ENCODE data around the gene EPB41L2.

The EPB41L2 gene

GRCh38 chr6:130908958-130909357 is 154.1 kb downstream of the EPB41L2 start:
- no peak for DNase-seq (ENCODE audit: low spot score)

GRCh38 chr6:130908188-130908587 is 154.9 kb downstream of the EPB41L2 start:
- DNase-seq (ENCODE audit: low spot score): no peak

- no peak for DNase-seq (ENCODE audit: low spot score)
These were observed 155.4 kb downstream of the EPB41L2 start for GRCh38 chr6:130907687-130908086.

GRCh38 chr6:130906736-130907381 is 156.2 kb downstream of the EPB41L2 start:
- no peak for DNase-seq (ENCODE audit: low spot score)

GRCh38 chr6:130903602-130904001 is 159.4 kb downstream of the EPB41L2 start:
- DNase-seq (ENCODE audit: low spot score): no peak

- no peak for DNase-seq (ENCODE audit: low spot score)
These were observed 160.0 kb downstream of the EPB41L2 start for GRCh38 chr6:130903007-130903406.

GRCh38 chr6:130900913-130901312 is 162.1 kb downstream of the EPB41L2 start:
- no peak for DNase-seq (ENCODE audit: low spot score)

- no peak for DNase-seq (ENCODE audit: low spot score)
These were observed 166.8 kb downstream of the EPB41L2 start for GRCh38 chr6:130896249-130896648.

GRCh38 chr6:130895516-130895915 is 167.5 kb downstream of the EPB41L2 start:
- no peak for DNase-seq (ENCODE audit: low spot score)

- no peak for DNase-seq (ENCODE audit: low spot score)
These were observed 169.3 kb downstream of the EPB41L2 start for GRCh38 chr6:130893766-130894165.

- no peak for DNase-seq (ENCODE audit: low spot score)
These were observed 169.8 kb downstream of the EPB41L2 start for GRCh38 chr6:130893277-130893676.

- DNase-seq (ENCODE audit: low spot score): no peak
These were observed 172.5 kb downstream of the EPB41L2 start for GRCh38 chr6:130890521-130890971.

- DNase-seq (ENCODE audit: low spot score): no peak
These were observed 173.6 kb downstream of the EPB41L2 start for GRCh38 chr6:130889423-130889822.

GRCh38 chr6:130888246-130888645 is 174.8 kb downstream of the EPB41L2 start:
- DNase-seq (ENCODE audit: low spot score): no peak

- no peak for DNase-seq (ENCODE audit: low spot score)
These were observed 176.1 kb downstream of the EPB41L2 start for GRCh38 chr6:130886966-130887365.

GRCh38 chr6:130885392-130886192 is 177.5 kb downstream of the EPB41L2 start:
- peak; percentile 87 for DNase-seq (ENCODE audit: low spot score)

GRCh38 chr6:130882370-130882769 is 180.7 kb downstream of the EPB41L2 start:
- DNase-seq (ENCODE audit: low spot score): no peak

- DNase-seq (ENCODE audit: low spot score): no peak
These were observed 183.2 kb downstream of the EPB41L2 start for GRCh38 chr6:130879826-130880225.

- no peak for DNase-seq (ENCODE audit: low spot score)
These were observed 189.3 kb downstream of the EPB41L2 start for GRCh38 chr6:130873746-130874145.

- DNase-seq (ENCODE audit: low spot score): peak; percentile 76
These were observed 190.6 kb downstream of the EPB41L2 start for GRCh38 chr6:130872250-130873095.

GRCh38 chr6:130870179-130870880 is 192.7 kb downstream of the EPB41L2 start:
- DNase-seq (ENCODE audit: low spot score): no peak

- DNase-seq (ENCODE audit: low spot score): no peak
These were observed 193.4 kb downstream of the EPB41L2 start for GRCh38 chr6:130869681-130870080.

Measured in NAMALWA (cell line).